Peyer's patch (tissue), 4 donors: ENCODE measurements around the gene ETFBKMT.

Experiments used
- CTCF ChIP-seq, 6 experiments: fragments of 450-650 bp in 4 of 6; fragments of 200-600 bp in 2 of 6; sonication (generic) in 1 of 6; IDR thresholded peaks; one replicate each; pipeline ENCODE4 v1.5.1; 2017 to 2019; ENCODE audit warnings: antibody characterized with exemption in 6 of 6, mild to moderate bottlenecking in 3 of 6, moderate library complexity in 1 of 6
- POLR2A ChIP-seq, 2 donors: fragments of 450-650 bp; IDR thresholded peaks; one replicate each; pipeline ENCODE4 v1.5.1; 2017; ENCODE audit warnings: antibody characterized with exemption in 2 of 2, mild to moderate bottlenecking in 2 of 2, moderate library complexity in 2 of 2

DNA sequence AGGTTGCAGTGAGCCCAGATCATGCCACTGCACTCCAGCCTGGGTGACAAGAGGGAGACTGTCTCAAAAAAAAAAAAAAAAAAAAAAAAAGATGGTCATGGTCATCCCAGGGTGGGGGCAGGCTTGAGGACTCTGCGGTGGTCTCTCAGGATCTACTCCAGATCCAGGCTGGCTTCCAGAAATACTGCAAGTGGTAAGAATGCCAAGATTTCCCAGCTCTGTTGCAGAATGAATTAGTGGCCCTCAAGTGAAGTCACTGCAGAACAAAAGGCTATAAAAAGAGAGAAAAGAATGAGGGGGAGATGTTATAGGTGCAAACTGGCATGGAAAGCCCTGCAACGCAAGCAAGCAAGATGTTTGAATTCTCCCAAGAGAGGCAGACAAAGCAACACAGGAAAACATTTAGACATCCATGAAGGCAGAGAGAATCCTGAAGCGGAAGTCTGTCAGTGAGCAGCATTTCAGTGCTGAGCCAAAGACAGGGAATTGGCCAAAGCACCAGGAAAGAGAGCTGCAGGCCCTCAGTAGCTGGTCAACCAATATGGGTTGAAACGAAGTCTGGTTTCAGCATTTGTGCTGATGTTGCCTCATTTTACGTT lies 31.9 kb upstream of the ETFBKMT start:
- TF ChIP-seq POLR2A (IDR thresholded peaks at IDR 0.05) (no peak), CTCF (IDR thresholded peaks at IDR 0.05) (no peak)
